ENCODE data around the gene SIN3B.
A peak's percentile ranks its signal among the peaks of the same experiment; 100 is the strongest.

The SIN3B gene

DNA sequence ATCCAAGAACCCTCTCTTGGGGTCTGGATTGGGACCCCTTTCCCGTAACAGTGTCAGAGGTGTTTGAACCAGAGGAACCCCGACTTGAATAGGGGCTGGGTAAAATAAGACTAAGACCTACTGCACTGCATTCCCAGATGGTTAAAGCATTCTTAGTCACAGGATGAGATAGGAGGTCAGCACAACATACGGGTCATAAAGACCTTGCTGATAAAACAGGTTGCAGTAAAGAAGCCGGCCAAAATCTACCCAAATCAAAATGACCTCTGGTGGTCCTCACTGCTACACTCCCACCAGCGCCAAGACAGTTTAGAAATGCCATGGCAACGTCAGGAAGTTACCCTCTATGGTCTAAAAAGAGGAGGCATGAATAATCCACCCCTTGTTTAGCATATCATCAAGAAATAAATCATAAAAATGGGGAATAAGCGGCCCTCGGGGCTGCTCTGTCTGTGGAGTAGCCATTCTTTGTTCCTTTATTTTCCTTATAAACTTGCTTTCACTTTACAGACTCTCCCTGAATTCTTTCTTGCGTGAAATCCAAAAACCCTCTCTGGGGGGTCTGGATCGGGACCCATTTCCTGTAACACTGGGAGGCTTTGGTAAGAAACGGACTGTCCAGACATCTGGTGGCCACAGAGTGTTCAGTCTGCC lies 4.4 kb upstream of the SIN3B start:
- Histone ChIP-seq H3K4me1 (ENCODE audit: insufficient read depth, low read length, poor library complexity, severe bottlenecking) (peaks cover 3% of the 10 kb centered on the region), H3K79me2 (ENCODE audit: insufficient read depth, low read length) (peaks cover 4% of the 10 kb centered on the region), H3K9ac (ENCODE audit: low read depth, low read length, poor library complexity, severe bottlenecking) (no peak overlapping the region), H3F3A (ENCODE audit: low read depth) (no peaks in the 10 kb centered on the region), H3K36me3 (ENCODE audit: insufficient read depth, low read length) (no peaks in the 10 kb centered on the region), H2AFZ (ENCODE audit: low read length) (peak overlapping the region; percentile 3; the same call in 1 of the 2 replicates), H3K4me2 (ENCODE audit: low read depth, low read length, poor library complexity, severe bottlenecking) (no peak overlapping the region), H3K27me3 (ENCODE audit: insufficient read depth, low read length, poor library complexity, severe bottlenecking) (no peaks in the 10 kb centered on the region), H3K9me3 (ENCODE audit: insufficient read depth, low read depth, low read length) (no peaks in the 10 kb centered on the region), H3K9me2 (replicated peaks; ENCODE audit: low read depth, low read length) (no peaks in the 10 kb centered on the region), H3K4me3 (ENCODE audit: low read length, poor library complexity, severe bottlenecking) (no peak overlapping the region), H4K20me1 (ENCODE audit: insufficient read depth, low read length, poor library complexity, severe bottlenecking) (no peaks in the 10 kb centered on the region)
- TF ChIP-seq, protein P1, sequence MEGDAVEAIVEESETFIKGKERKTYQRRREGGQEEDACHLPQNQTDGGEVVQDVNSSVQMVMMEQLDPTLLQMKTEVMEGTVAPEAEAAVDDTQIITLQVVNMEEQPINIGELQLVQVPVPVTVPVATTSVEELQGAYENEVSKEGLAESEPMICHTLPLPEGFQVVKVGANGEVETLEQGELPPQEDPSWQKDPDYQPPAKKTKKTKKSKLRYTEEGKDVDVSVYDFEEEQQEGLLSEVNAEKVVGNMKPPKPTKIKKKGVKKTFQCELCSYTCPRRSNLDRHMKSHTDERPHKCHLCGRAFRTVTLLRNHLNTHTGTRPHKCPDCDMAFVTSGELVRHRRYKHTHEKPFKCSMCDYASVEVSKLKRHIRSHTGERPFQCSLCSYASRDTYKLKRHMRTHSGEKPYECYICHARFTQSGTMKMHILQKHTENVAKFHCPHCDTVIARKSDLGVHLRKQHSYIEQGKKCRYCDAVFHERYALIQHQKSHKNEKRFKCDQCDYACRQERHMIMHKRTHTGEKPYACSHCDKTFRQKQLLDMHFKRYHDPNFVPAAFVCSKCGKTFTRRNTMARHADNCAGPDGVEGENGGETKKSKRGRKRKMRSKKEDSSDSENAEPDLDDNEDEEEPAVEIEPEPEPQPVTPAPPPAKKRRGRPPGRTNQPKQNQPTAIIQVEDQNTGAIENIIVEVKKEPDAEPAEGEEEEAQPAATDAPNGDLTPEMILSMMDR (conservative IDR thresholded peaks at IDR 0.05; ENCODE audit: low read length): no peak
- TF ChIP-seq EZH2phosphoT487 (IDR thresholded peaks at IDR 0.05; ENCODE audit: borderline replicate concordance): no peak

DNA sequence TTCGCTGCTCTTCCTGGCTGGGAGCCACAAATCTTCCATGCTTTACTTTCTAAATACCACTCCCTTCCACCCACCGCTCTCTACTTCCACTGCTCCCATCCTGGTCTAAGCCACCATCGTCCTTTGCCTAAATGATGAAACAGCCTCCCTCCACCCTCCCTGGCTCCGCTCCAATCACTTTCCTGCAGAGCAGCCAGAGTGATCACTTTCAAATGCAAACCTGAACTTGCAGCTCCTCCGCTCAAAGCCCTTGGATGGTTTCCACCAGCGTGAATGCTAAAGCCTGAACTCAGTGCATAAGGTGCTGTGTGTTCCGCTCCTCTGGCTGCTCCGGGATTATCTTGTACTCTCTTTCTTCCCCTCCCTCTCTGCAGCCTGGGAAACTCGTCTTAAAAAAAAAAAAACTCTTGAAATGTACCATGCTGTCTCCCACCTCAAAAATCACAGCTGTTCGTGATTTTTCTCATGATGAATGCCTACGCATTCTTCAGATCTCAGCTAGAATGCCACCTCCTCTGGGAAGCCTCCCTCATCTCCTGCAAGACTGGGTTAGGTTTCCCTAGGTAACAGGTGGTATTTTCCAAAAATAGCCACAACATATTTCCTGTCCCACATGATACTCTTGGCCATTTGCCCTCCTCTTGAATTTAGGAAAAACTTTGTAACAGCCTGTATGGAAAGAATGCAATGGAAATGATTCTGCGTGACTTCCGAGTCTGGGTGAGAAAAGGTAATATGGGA lies 3.7 kb upstream of the SIN3B start:
- H3K4me2 ChIP-seq (ENCODE audit: low read depth, low read length, poor library complexity, severe bottlenecking): no peak overlapping the region
- H4K20me1 ChIP-seq (ENCODE audit: insufficient read depth, low read length, poor library complexity, severe bottlenecking): no peaks in the 10 kb centered on the region
- peaks cover 10% of the 10 kb centered on the region for H3K4me1 ChIP-seq (ENCODE audit: insufficient read depth, low read length, poor library complexity, severe bottlenecking)
- H2AFZ ChIP-seq (ENCODE audit: low read length): peak overlapping the region; percentile 3; the same call in 1 of the 2 replicates
- H3F3A ChIP-seq (ENCODE audit: low read depth): no peaks in the 10 kb centered on the region
- no peak overlapping the region for H3K4me3 ChIP-seq (ENCODE audit: low read length, poor library complexity, severe bottlenecking)
- H3K27me3 ChIP-seq (ENCODE audit: insufficient read depth, low read length, poor library complexity, severe bottlenecking): no peaks in the 10 kb centered on the region
- H3K79me2 ChIP-seq (ENCODE audit: insufficient read depth, low read length): peaks cover 11% of the 10 kb centered on the region
- no peaks in the 10 kb centered on the region for H3K9me3 ChIP-seq (ENCODE audit: insufficient read depth, low read depth, low read length)
- no peaks in the 10 kb centered on the region for H3K36me3 ChIP-seq (ENCODE audit: insufficient read depth, low read length)
- no peaks in the 10 kb centered on the region for H3K9me2 ChIP-seq (replicated peaks; ENCODE audit: low read depth, low read length)
- no peak overlapping the region for H3K9ac ChIP-seq (ENCODE audit: low read depth, low read length, poor library complexity, severe bottlenecking)
- TF ChIP-seq EZH2phosphoT487 (IDR thresholded peaks at IDR 0.05; ENCODE audit: borderline replicate concordance): no peak
- TF ChIP-seq, protein P1 (conservative IDR thresholded peaks at IDR 0.05; ENCODE audit: low read length): no peak

DNA sequence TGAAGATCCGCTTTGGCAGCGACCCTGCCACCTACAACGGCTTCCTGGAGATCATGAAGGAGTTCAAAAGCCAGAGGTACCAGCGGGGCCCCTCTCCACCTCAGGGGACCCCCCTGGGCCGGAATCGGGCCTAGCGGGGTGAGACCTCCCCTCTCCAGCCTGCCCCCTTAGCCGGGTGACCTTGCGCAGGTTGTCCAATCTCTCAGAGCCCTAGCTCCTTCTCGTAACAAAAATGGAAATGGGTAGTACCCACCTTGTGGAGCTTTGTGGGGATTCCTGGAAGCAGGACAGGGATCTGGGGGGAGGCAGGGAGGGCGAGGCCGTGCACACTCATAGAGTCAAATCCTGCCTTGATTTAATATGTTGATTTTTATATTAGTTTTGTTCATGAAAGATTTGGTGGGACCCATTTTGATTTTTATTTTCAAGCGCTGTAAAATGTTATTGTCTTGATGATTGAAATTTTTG lies 658 bp downstream of the SIN3B start:
- Histone ChIP-seq H3K4me1 (ENCODE audit: insufficient read depth, low read length, poor library complexity, severe bottlenecking) (peaks cover 13% of the 10 kb centered on the region), H2AFZ (ENCODE audit: low read length) (peak overlapping the region; percentile 44; the same call in 1 of the 2 replicates), H3F3A (ENCODE audit: low read depth) (no peaks in the 10 kb centered on the region), H3K9ac (ENCODE audit: low read depth, low read length, poor library complexity, severe bottlenecking) (peak overlapping the region; percentile 94), H3K27me3 (ENCODE audit: insufficient read depth, low read length, poor library complexity, severe bottlenecking) (no peaks in the 10 kb centered on the region), H3K4me2 (ENCODE audit: low read depth, low read length, poor library complexity, severe bottlenecking) (peak overlapping the region; percentile 97), H3K36me3 (ENCODE audit: insufficient read depth, low read length) (peaks cover 7% of the 10 kb centered on the region; the same call in 1 of the 2 replicates), H3K9me2 (replicated peaks; ENCODE audit: low read depth, low read length) (no peaks in the 10 kb centered on the region), H3K9me3 (ENCODE audit: insufficient read depth, low read depth, low read length) (no peaks in the 10 kb centered on the region), H3K4me3 (ENCODE audit: low read length, poor library complexity, severe bottlenecking) (peak overlapping the region; percentile 99), H4K20me1 (ENCODE audit: insufficient read depth, low read length, poor library complexity, severe bottlenecking) (no peaks in the 10 kb centered on the region), H3K79me2 (ENCODE audit: insufficient read depth, low read length) (peaks cover 21% of the 10 kb centered on the region)
- TF ChIP-seq, protein P1 (conservative IDR thresholded peaks at IDR 0.05; ENCODE audit: low read length): no peak
- no peak for TF ChIP-seq EZH2phosphoT487 (IDR thresholded peaks at IDR 0.05; ENCODE audit: borderline replicate concordance)

Measured in Loucy (cell line).